Panc1 (cell line): ENCODE measurements around the gene CCDC124.

ENCODE experiments used
- CTCF ChIP-seq: fragments of 450-650 bp; IDR thresholded peaks from 2 replicates; pipeline ENCODE4 v1.5.1; 2017; ENCODE audit warnings: mild to moderate bottlenecking
- POLR2AphosphoS5 ChIP-seq: IDR thresholded peaks from 2 replicates; pipeline ENCODE4 v1.6.1; 2012; ENCODE audit warnings: mild to moderate bottlenecking, low read depth, low read length, moderate library complexity
- REST ChIP-seq, 2 experiments: IDR thresholded peaks; 2 replicates each; pipeline ENCODE4 v1.6.1; 2011 to 2012; ENCODE audit warnings: low read depth in 2 of 2, control low read depth in 1 of 2, low read length in 1 of 2, mild to moderate bottlenecking in 1 of 2, moderate library complexity in 1 of 2; ENCODE audit not compliant: insufficient read depth in 1 of 2

GRCh38 chr19:17966550-17967256 lies 33.9 kb downstream of the CCDC124 start, which contains the start of gene KCNN1:
- no peak for TF ChIP-seq CTCF
- no peak for TF ChIP-seq REST (IDR thresholded peaks at IDR 0.05; ENCODE audit: insufficient read depth in 1 of 2, low read depth in 2 of 2, low read length in 1 of 2)
- TF ChIP-seq POLR2AphosphoS5 = no peak
